COR-L47 (cell line): ENCODE results near the gene GABRR1.
"Not testable (repeated sequence)": the region's sequence is repeated elsewhere in the genome, so short reads cannot be mapped to it uniquely, and the experiment has no call there.

Experiments used
- DNase-seq: peaks from one replicate; lab custom pipeline; 2025; lab: John Stamatoyannopoulos, UW

GABRR1 gene

DNA sequence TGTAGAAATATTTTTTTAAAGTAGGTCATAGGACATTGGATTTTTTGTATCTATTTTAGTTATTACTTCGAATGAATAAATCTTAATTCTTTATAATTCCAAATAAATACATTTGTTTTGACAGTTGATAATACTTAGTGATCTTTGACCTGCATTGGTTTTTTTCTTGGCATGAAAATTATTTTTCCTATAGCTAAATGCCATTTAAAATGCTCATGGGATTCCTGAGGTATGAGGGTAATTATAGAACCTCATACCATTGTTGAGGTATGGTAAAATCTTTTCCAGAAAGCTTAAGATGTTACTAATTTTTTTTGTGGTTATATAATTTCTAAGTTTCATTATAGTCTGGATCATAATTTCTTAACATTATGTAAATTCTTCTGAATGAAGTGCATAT, 63.0 kb downstream of the GABRR1 start:
- DNase-seq: no peak

DNA sequence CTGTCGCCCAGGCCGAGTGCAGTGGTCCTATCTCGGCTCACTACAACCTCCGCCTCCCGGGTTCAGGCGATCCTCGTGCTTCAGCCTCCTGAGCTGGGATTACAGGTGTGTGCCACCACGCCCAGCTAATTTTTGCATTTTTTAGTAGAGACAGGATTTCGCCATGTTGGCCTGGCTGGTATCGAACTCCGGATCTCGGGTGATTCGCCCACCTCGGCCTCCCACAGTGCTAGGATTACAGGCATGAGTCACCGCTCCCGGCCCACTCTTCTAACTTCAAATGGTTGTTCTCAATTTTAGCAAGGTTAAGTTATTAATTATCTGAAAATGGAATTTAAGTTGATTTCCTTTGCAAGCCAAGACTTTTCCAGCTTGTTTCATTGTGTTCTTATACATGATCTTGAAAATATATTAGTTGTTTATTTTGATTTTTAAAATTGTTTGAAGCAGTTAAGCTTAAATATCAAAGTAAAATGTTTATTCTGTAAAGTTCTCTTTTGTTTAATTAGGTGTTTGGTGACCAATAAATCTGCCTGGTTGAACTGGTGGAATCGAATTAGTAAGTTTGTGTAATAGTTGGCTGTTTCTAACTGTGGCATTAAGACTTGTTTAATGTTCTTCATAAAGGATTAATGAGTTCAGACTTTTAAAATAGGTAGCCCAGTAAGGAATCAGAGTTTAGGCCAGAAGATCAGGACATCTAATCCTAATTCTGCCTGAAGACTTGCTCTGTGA, 69.0 kb downstream of the GABRR1 start:
- no peak for DNase-seq

DNA sequence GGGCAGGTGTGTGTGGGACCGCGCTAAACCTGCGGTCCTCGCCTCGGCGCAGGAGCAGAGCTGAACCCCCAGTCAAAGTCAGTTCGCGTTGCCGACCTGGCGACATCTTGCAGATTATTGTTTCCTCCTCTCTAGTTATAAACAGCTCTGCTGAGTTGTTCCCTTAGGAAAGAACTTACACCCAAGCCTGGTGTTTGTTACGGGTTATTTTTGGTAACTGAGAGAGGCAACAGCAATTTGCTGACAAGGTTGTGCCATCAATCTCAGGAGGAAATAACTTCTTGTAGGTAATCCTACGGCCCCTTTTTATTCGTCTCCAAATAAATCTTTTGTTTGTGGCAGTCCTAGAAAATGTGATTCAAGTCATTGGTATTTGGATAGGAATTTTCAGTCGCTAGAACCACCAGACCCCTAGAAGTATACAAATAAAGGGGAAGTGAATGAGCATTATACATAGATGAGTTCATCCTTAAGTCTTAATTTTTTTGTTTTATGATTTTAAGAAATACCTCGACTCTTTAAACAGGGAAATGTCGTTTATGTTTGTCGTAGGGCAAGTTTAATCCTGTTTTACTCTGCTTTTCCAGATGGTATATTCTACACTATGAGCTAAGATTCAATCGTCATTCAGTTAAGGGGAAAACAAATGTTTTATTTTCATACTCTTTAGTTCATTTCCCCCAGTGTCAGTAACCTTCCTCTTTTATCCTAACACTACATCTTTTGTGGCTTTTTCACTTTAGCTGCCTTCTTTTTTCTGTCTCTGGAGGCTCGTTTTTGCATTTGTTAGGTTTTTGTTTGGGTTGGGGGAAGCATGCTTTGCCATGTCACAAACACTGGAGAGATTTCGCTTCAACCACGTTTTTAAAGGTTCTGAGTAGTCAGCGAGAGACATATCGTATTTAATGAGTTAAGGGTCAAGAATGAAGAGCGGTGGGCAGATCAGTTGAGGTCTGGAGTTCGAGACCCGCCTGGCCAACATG, 70.1 kb downstream of the GABRR1 start:
- no peak for DNase-seq

DNA sequence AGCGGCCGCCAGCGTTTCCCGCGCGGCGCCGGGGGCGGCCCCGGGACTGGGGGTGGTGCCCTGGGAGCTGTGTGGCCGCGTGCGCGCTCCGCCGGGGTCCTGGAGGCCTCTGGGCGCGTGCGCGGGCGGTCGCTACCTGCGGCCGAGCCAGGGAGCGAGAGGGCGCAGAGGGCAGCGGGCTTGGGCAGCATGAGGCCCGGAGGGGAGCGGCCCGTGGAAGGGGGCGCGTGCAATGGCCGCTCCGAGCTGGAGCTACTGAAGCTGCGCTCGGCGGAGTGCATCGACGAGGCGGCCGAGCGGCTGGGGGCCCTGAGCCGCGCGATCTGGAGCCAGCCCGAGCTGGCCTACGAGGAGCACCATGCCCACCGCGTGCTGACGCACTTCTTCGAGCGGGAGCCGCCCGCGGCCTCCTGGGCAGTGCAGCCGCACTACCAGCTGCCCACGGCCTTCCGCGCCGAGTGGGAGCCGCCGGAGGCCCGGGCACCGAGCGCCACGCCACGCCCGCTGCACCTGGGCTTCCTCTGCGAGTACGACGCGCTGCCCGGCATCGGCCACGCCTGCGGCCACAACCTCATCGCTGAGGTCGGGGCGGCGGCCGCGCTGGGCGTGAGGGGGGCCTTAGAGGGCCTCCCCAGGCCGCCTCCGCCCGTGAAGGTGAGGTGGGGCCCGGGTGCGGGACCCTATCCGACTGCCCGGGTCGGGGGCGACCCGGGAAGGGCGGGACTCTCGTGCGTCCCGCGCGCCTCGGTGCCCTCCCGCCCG, 71.0 kb downstream of the GABRR1 start, which contains the start of gene PM20D2:
TSS of gene PM20D2 (plus strand) at position 100 of the 762 bp plus-strand sequence. CDS start at position 190, 90 bp downstream.
- peak; percentile 63 for DNase-seq

DNA sequence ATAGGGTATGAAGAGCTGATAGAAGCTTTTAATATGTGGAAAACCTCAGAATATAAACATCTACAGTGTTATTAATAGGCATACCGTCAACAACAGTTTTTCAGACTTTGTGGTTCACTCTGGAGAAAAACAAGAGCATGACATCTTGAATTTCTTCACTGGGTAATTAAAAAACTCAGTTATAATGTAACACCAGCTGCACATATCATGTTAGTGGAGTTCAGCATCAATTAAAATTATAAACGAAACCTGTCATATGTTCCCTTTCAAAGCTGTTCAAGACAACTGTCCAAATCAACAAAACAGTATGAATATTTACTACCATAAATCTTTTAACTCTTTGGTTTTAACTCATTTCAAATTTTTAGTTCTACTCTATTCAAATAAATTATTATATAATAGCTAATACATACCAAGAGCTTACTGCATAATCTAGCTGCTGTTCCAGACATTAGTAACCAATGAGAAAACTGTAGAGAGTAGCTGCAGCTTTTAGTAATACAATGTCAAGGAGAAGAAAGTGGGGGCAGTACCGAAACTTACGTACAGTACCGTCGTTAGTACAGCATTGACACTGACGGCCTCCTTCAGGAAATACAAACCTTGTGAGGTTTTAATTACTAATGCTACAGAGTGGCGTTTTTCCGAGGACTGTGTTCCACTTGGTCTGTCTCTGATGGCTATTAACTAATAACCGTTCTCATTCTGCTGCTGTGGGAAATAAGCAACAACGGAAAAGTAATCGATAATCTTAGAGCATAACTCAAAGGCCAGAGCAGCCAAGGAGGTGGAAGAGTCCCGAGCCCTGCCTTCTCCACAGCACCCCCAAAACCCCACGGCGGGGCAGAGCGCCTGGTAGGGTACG, 71.8 kb downstream of the GABRR1 start:
- peak; percentile 34 for DNase-seq

DNA sequence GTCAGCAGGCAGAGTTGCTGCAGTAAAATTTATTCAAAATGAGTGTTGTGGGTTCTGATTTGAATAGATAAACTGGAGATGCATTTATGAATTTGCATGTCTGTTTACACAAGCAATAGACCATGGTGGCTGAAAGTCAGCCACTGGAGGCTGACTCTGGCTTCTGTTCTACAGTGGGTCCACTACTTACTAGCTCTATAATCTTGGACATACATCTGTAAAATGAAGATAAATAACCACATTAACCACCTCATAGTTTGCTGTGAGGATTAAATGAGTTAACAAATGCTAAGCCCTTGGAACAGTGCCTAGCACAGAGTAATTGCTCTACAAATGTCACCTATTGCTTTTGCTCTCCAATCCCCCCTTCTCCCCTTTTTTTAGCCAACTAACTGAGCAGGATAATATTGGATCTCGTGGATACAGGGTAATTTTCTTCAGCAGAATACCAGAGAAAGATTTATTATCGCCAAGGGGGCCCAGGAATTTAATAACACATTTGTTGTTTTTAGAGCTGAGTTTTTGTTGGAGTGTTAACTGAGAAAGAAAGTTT, 72.7 kb downstream of the GABRR1 start:
- DNase-seq: no peak

DNA sequence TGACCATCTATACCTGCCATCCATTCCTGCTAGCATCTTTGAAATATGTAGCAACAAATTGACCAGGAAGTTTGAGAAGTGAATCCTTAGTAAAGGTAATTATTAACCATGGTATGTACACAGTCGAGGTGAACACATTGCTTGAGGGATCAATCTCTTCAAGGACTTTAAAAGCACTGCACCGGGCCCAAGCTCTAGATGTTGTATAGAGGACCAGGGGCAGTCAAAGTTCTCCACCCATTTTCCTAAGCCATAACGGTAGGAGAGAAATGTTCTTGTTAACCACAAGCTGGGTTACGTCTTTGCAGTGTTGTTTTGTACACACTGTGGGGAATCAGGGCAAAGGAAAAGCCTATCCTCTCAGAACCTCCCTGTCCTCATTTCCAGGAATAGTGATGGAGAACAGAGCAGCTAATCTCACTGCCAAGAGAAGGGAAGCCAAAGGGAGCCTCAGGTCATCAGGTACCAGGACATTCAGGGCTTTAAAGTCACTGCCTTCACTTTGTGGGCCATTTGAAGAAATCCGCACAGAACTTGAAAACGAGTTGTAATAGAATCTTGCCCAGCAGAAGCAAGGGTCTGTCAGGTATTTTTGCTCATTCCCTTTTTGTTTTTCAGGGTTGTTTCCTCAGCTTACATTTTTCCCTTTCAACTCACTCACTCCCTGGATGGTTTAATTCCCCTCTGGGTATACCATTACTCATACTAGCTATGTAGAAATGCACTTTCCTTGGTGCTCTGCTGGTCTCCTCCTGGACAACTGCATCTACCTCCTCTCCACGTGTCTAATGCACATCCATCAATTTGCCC, 76.6 kb downstream of the GABRR1 start:
- DNase-seq: no peak

DNA sequence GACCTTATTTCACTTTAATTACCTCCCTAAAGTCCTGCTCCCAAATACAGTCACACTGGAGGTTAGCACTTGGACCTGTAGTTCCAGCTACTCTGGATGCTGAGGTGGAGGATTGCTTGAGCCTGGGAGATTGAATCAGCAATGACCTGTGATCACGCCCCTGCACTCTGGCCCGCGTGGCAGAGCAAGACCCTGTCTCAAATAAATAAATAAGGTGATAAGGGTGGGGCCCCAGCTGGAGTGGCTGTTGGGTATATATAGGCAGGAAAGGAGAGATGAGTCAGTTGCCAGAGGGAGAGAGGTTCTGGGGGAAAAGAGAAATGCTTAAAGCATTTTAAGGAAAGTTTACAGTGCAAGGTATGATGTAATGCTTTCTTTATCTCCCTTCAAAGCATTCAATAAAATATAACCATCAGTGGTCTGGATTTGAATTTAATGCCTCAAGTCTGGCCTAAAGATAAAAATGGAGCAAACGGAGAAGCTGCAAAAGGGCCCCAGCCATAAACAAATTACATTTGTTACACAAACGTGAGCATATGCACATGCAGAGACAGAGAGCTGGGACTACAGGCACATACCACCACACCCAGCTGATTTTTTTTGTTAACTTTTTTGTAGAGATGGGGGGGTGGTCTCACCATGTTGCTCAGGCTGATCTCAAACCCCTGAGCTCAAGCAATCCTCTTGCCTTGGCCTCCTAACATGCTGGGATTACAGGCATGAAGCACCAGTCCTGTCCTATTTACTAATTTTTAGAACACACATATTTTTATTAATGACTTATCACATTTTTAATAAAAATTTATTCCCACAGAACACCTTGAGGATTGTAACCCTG, 77.4 kb downstream of the GABRR1 start:
- DNase-seq: no peak

DNA sequence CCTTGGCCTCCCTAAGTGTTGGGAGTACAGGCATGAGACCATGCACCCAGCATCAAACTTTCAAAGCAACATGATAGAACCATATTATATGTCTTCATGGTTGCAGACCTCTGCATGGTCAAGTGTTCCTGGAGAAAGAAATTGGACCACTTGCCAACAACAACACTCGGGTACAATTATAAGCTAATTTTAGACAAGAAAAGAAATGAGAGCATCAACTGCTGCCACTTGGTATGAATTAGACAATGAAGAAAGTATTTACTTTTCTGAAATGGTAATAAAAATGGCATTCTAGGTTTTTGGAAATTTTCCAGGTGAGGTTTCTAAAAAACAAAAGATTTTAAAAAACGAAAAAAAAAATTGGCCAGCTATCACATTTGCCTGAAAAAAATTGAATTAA, 79.0 kb downstream of the GABRR1 start:
- peak; percentile 36 for DNase-seq

DNA sequence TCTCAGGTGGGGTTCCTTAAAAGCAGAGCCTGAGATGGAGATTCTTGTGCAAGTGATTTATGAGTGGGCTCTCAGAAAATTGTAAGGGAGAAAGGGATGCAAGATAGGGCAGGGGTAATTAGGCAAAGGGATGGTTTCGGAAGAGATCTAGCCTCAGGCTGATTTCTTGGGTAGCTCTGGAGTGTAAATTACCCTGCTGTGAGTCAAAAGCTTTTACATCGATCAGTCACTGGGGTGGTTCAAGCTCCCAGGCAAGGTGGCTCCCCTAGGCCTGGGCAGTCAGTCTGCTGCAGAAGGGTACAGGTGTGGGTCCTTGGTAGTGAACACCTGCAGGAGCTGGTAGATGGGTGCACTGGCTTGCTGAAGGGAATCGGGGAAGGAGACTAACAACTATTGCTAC, 82.4 kb downstream of the GABRR1 start:
- DNase-seq: no peak

DNA sequence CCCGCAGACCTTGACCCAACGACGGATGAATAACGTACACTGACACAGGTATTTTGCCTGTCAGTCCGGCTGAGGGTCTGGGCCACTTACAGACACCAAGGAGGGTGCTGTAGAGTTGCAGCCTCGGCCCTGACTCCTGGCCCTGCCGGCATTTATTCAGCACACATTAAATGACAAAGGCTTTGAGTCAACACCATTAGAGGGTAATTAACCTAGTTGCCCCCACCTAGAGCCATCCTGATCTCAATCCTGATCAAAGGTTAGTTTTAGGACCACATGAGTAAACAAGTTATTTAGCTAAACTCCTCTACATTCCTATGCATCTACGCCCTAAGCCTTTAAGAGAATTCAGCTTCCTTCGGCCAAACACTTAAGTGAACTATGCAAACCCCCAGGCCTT, 83.2 kb downstream of the GABRR1 start:
- DNase-seq: no peak

DNA sequence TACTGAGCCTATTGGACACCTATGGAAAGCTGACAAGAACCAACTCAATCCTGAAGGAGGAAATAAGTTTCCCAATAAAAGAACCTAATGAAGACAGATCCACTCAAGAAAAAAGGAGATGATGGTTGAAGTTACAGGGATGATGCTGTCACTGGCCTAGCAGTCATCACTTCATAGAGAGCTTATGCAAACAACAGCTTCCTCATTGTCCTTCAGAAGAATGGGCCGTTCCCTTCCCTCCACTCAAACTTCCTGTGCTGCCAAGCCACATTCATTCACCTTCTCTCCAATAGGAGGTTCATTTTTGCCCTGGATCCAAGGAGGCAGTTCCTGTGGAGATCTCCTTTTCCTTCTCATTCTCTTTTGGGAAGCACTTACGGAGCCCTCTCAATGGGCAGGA, 85.1 kb downstream of the GABRR1 start:
- DNase-seq: no peak

DNA sequence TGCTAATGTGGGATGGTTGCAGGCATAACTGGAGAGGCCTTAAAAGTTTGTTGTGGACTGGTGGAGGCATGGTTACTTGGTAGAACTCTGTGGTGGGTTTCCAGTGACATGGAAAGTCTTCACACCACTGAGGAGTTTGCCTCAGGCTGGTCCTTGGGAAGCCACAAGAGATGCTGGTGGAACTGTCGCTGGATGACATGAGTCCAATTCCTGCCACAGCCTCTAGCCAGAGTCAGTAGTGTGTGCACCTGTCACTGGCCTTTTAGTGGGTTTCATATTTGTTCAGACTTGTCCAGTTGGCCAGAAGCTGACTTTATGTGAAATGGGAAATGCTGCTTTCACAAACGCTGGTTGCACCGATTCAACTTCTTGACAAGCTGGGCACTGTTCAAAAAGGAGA, 85.6 kb downstream of the GABRR1 start:
- DNase-seq: no peak

DNA sequence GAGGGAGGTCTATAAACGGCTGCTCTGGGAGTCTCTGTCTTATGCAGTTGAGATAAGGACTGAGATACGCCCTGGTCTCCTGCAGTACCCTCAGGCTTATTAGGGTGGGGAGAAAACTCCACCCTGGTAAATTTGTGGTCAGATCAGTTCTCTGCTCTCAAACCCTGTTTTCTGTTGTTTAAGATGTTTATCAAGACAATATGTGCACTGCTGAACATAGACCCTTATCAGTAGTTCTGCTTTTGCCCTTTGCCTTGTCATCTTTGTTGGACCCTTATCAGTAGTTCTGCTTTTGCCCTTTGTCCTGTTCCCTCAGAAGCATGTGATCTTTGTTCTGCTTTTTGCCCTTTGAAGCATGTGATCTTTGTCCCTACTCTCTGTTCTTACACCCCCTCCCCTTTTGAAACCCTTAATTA, 88.9 kb downstream of the GABRR1 start:
- not testable (repeated sequence) for DNase-seq
